ENCODE measurements around the gene MOV10. TPM values are rescaled to one million over a fixed set of nuclear protein-coding genes. Genes with fewer than 3 reads are reported as not detected.
A peak's percentile ranks its signal among the peaks of the same experiment; 100 is the strongest.

MOV10 gene
- total and polyA plus RNA-seq, 8 donors = 57.8 to 81.3 (median 71.3) TPM

- ATAC-seq (no peak), DNase-seq (no peak)
- intact Hi-C loops (cut with DNase I) = no loop called here
- peaks cover 17 to 29% of the 10 kb centered on the region in 2 donors for H3K4me1 ChIP-seq
- no peaks in the 10 kb centered on the region for H3K9me3 ChIP-seq
- peaks cover 0 to 84% of the 10 kb centered on the region in 2 donors for H3K36me3 ChIP-seq
- no peak for TF ChIP-seq CTCF (IDR thresholded peaks at IDR 0.05)
- H3K27me3 ChIP-seq = no peaks in the 10 kb centered on the region
- no peak overlapping the region for H3K4me3 ChIP-seq
- H3K27ac ChIP-seq = no peak overlapping the region
Measured at GRCh38 chr1:112696578-112697314, 22.3 kb downstream of the MOV10 start.

- ATAC-seq (no peak), DNase-seq (no peak)
- intact Hi-C loops (cut with DNase I) = no loop called here
- H3K27me3 ChIP-seq = no peaks in the 10 kb centered on the region
- TF ChIP-seq CTCF (IDR thresholded peaks at IDR 0.05) = no peak
- H3K36me3 ChIP-seq = peaks cover 0 to 84% of the 10 kb centered on the region in 2 donors
- peaks cover 21 to 39% of the 10 kb centered on the region in 2 donors for H3K4me1 ChIP-seq
- no peaks in the 10 kb centered on the region for H3K9me3 ChIP-seq
- H3K27ac ChIP-seq = peak overlapping the region; percentile 66 to 94
- no peak overlapping the region for H3K4me3 ChIP-seq
Measured at GRCh38 chr1:112697781-112698201, 23.3 kb downstream of the MOV10 start.

- Histone ChIP-seq H3K36me3 (peaks cover 0 to 84% of the 10 kb centered on the region in 2 donors), H3K9me3 (no peaks in the 10 kb centered on the region), H3K27ac (peak overlapping the region; percentile 66 to 94), H3K4me1 (peaks cover 21 to 48% of the 10 kb centered on the region in 2 donors), H3K4me3 (no peak overlapping the region), H3K27me3 (no peaks in the 10 kb centered on the region)
- ATAC-seq = peak; percentile 50
- intact Hi-C loops (cut with DNase I) = no loop called here
- DNase-seq = peak in 2 of 4 donors; percentile 45 to 62
- no peak for TF ChIP-seq CTCF (IDR thresholded peaks at IDR 0.05)
Measured at GRCh38 chr1:112698366-112699310, 24.2 kb downstream of the MOV10 start.

- TF ChIP-seq CTCF (IDR thresholded peaks at IDR 0.05) = no peak
- H3K27ac ChIP-seq = peak overlapping the region; percentile 66 to 94
- intact Hi-C loops (cut with DNase I) = loop anchor here in 1 of 2 donors (10.0 kb wide), 2 partner anchors 75 to 305 kb away; partner anchors contain the start of gene CTTNBP2NL
- H3K27me3 ChIP-seq = no peaks in the 10 kb centered on the region
- DNase-seq (no peak), ATAC-seq (no peak)
- no peaks in the 10 kb centered on the region for H3K9me3 ChIP-seq
- H3K4me1 ChIP-seq = peaks cover 27 to 57% of the 10 kb centered on the region in 2 donors
- no peak overlapping the region for H3K4me3 ChIP-seq
- H3K36me3 ChIP-seq = peaks cover 0 to 74% of the 10 kb centered on the region in 2 donors
Measured at GRCh38 chr1:112699425-112700144, 25.1 kb downstream of the MOV10 start.

Measured in left lung (tissue), 10 donors.